Measurements from ENCODE around the gene GRIA4.

GRCh38 chr11:105821372-105821771 is 211.5 kb downstream of the GRIA4 start:
- TF ChIP-seq, protein P1, sequence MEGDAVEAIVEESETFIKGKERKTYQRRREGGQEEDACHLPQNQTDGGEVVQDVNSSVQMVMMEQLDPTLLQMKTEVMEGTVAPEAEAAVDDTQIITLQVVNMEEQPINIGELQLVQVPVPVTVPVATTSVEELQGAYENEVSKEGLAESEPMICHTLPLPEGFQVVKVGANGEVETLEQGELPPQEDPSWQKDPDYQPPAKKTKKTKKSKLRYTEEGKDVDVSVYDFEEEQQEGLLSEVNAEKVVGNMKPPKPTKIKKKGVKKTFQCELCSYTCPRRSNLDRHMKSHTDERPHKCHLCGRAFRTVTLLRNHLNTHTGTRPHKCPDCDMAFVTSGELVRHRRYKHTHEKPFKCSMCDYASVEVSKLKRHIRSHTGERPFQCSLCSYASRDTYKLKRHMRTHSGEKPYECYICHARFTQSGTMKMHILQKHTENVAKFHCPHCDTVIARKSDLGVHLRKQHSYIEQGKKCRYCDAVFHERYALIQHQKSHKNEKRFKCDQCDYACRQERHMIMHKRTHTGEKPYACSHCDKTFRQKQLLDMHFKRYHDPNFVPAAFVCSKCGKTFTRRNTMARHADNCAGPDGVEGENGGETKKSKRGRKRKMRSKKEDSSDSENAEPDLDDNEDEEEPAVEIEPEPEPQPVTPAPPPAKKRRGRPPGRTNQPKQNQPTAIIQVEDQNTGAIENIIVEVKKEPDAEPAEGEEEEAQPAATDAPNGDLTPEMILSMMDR (IDR thresholded peaks at IDR 0.05; ENCODE audit: insufficient read depth, low read length, poor library complexity, severe bottlenecking): no peak
- TF ChIP-seq EZH2phosphoT487 (conservative IDR thresholded peaks at IDR 0.05; ENCODE audit: low read length): no peak
